ENCODE data around the gene ZSWIM4. TPM values are rescaled to one million over a fixed set of nuclear protein-coding genes. Genes with fewer than 3 reads are reported as not detected.

Gene ZSWIM4
- total and polyA plus RNA-seq, 10 of the 15 experiments (the other 5 are each of a cell fraction or from before 2014, with no cell fraction given): 0.73 to 11.1 (median 1.8) TPM; not detected in 2

GRCh38 chr19:13864667-13865570 lies 69.7 kb downstream of the ZSWIM4 start (continued):
- TF ChIP-seq USF1 (IDR thresholded peaks at IDR 0.05; ENCODE audit: borderline replicate concordance, extremely low read length, insufficient read depth, low read depth, low read length) (no peak), ELK1 (IDR thresholded peaks at IDR 0.05; ENCODE audit: low read depth, low read length) (no peak), EGR1 (IDR thresholded peaks at IDR 0.05; ENCODE audit: borderline replicate concordance in 1 of 2, low read depth in 2 of 2, low read length in 2 of 2) (0 out of 3 replicates have a peak, but pooled peaks of 1 of the 2 experiments have one; percentile 11), SMAD5 (IDR thresholded peaks at IDR 0.05; ENCODE audit: low read depth) (no peak), MYB (IDR thresholded peaks at IDR 0.05; ENCODE audit: borderline replicate concordance, low read depth, low read length) (no peak), GABPA (IDR thresholded peaks at IDR 0.05; ENCODE audit: low read depth) (no peak), ATF3 (IDR thresholded peaks at IDR 0.05; ENCODE audit: borderline replicate concordance, extremely low read depth, low read depth, low read length) (no peak), ZNF622 (IDR thresholded peaks at IDR 0.05) (no peak), TCF12 (IDR thresholded peaks at IDR 0.05; ENCODE audit: low read depth, low read length) (no peak), CHD1 (IDR thresholded peaks at IDR 0.05; ENCODE audit: low read depth, low read length) (no peak), ZNF384 (IDR thresholded peaks at IDR 0.05; ENCODE audit: borderline replicate concordance, low read depth, low read length) (no peak), ZBTB40 (IDR thresholded peaks at IDR 0.05; ENCODE audit: borderline replicate concordance) (no peak), ZNF207 (IDR thresholded peaks at IDR 0.05; ENCODE audit: borderline replicate concordance) (no peak), RUNX3 (IDR thresholded peaks at IDR 0.05; ENCODE audit: low read length) (no peak), CBX5 (IDR thresholded peaks at IDR 0.05; ENCODE audit: low read depth) (no peak), REST (IDR thresholded peaks at IDR 0.05; ENCODE audit: low read depth, low read length) (no peak), MAX (IDR thresholded peaks at IDR 0.05; ENCODE audit: low read depth, low read length) (no peak), BMI1 (IDR thresholded peaks at IDR 0.05; ENCODE audit: borderline replicate concordance) (no peak)

All from GM12878 (cell line).